GM23338 (cell line): ENCODE measurements around the gene NLRX1. TPM values are rescaled to one million over a fixed set of nuclear protein-coding genes. Genes with fewer than 3 reads are reported as not detected.

Source experiments
- ATAC-seq: fragments of 200-7000 bp; cut with Tn5 transposase; 3 replicates; pipeline ENCODE4 v1.9.1; 2020
- DNase-seq: peaks from one replicate; pipeline ENCODE4 v3.0.0-alpha.2; 2015; ENCODE audit warnings: low spot score
- H2AFZ ChIP-seq: fragments of 200-600 bp; sonication (generic); 2 replicates; pipeline ENCODE4 v1.8.0; 2016; ENCODE audit warnings: antibody characterized with exemption, mild to moderate bottlenecking, moderate library complexity
- H3F3A ChIP-seq: fragments of 200-600 bp; sonication (generic); replicated peaks from 2 replicates; pipeline ENCODE4 v1.8.0; 2017; ENCODE audit warnings: antibody characterized with exemption, mixed run types, low read depth
- H3K27ac ChIP-seq: fragments of 200-600 bp; sonication (generic); 2 replicates; pipeline ENCODE4 v1.6.1; 2016; ENCODE audit warnings: low read depth
- H3K27me3 ChIP-seq: fragments of 200-600 bp; sonication (generic); 2 replicates; pipeline ENCODE4 v1.8.0; 2016; ENCODE audit warnings: mild to moderate bottlenecking, mixed run types, moderate library complexity; ENCODE audit not compliant: insufficient read depth
- H3K36me3 ChIP-seq: fragments of 200-600 bp; sonication (generic); 2 replicates; pipeline ENCODE4 v1.8.0; 2016; ENCODE audit warnings: mild to moderate bottlenecking; ENCODE audit not compliant: insufficient read depth
- H3K4me1 ChIP-seq: fragments of 200-600 bp; sonication (generic); 2 replicates; pipeline ENCODE4 v1.8.0; 2016; ENCODE audit warnings: mild to moderate bottlenecking, moderate library complexity; ENCODE audit not compliant: insufficient read depth
- H3K4me2 ChIP-seq: fragments of 200-600 bp; sonication (generic); 2 replicates; pipeline ENCODE4 v1.7.1; 2017; ENCODE audit warnings: mixed run types
- H3K4me3 ChIP-seq: fragments of 200-600 bp; sonication (generic); 2 replicates; pipeline ENCODE4 v1.6.1; 2016; ENCODE audit warnings: mixed run types
- H3K79me2 ChIP-seq: fragments of 200-600 bp; sonication (generic); replicated peaks from 2 replicates; pipeline ENCODE4 v1.8.0; 2017; ENCODE audit warnings: mild to moderate bottlenecking; ENCODE audit not compliant: insufficient read depth
- H3K9me2 ChIP-seq: fragments of 200-600 bp; sonication (generic); 2 replicates; pipeline ENCODE4 v1.8.0; 2017; ENCODE audit not compliant: insufficient read depth
- H4K20me1 ChIP-seq: fragments of 200-600 bp; sonication (generic); replicated peaks from 2 replicates; pipeline ENCODE4 v1.8.0; 2017; ENCODE audit warnings: mild to moderate bottlenecking; ENCODE audit not compliant: insufficient read depth
- H3K27ac Mint-ChIP-seq: 2 replicates; pipeline ENCODE4 v1.8.0; 2020; ENCODE audit warnings: inconsistent platforms, mild to moderate bottlenecking, moderate library complexity, mixed read lengths
- H3K27me3 Mint-ChIP-seq: 3 replicates; pipeline ENCODE4 v1.8.0; 2022; ENCODE audit warnings: low read depth, mild to moderate bottlenecking, moderate library complexity, mixed read lengths, inconsistent platforms; ENCODE audit not compliant: insufficient read depth, poor library complexity
- H3K36me3 Mint-ChIP-seq: 3 replicates; pipeline ENCODE4 v1.8.0; 2021; ENCODE audit warnings: low read depth, mild to moderate bottlenecking, inconsistent platforms, moderate library complexity, mixed read lengths
- H3K4me1 Mint-ChIP-seq: 3 replicates; pipeline ENCODE4 v1.8.0; 2020; ENCODE audit warnings: mild to moderate bottlenecking, inconsistent platforms, mixed read lengths
- H3K4me3 Mint-ChIP-seq: 3 replicates; pipeline ENCODE4 v1.8.0; 2021; ENCODE audit warnings: moderate library complexity, mild to moderate bottlenecking, inconsistent platforms, mixed read lengths
- H3K9me3 Mint-ChIP-seq: 3 replicates; pipeline ENCODE4 v1.8.0; 2020; ENCODE audit warnings: moderate library complexity, mild to moderate bottlenecking, inconsistent platforms, mixed read lengths
- CREB1 ChIP-seq: fragments of 250-450 bp; sonication (Bioruptor Pico); IDR thresholded peaks from 2 replicates; pipeline ENCODE4 v1.5.0; 2020; ENCODE audit warnings: low read depth, mild to moderate bottlenecking, moderate library complexity
- CTCF ChIP-seq, 2 experiments: fragments of 200-600 bp in 1 of 2; sonication (generic) in 1 of 2; conservative IDR thresholded peaks; 2 replicates each; pipeline versions ENCODE4 v1.5.1 to v1.6.1; 2016 to 2017; ENCODE audit warnings: antibody characterized with exemption in 2 of 2, low read depth in 2 of 2, mild to moderate bottlenecking in 2 of 2, moderate library complexity in 1 of 2
- ETS1 ChIP-seq: IDR thresholded peaks from 2 replicates; pipeline ENCODE4 v1.6.1; 2016; ENCODE audit warnings: antibody characterized with exemption
- EZH2 ChIP-seq: fragments of 200-600 bp; sonication (generic); IDR thresholded peaks from one replicate; pipeline ENCODE4 v1.8.0; 2017; ENCODE audit warnings: antibody characterized with exemption, mild to moderate bottlenecking, low read depth; ENCODE audit not compliant: unreplicated experiment
- EZH2phosphoT487 ChIP-seq: fragments of 200-600 bp; sonication (generic); IDR thresholded peaks from one replicate; pipeline ENCODE4 v1.8.1; 2018; ENCODE audit warnings: antibody characterized with exemption; ENCODE audit not compliant: unreplicated experiment
- JUNB ChIP-seq: IDR thresholded peaks from one replicate; pipeline ENCODE4 v1.6.1; 2016; ENCODE audit warnings: antibody characterized with exemption; ENCODE audit not compliant: unreplicated experiment
- NANOG ChIP-seq: IDR thresholded peaks from 2 replicates; pipeline ENCODE4 v1.6.1; 2016; ENCODE audit warnings: antibody characterized with exemption, borderline replicate concordance
- POLR2AphosphoS5 ChIP-seq: IDR thresholded peaks from 2 replicates; pipeline ENCODE4 v1.6.1; 2016; ENCODE audit warnings: antibody characterized with exemption, low read depth
- ZNF114 ChIP-seq: fragments of 250-450 bp; sonication (Bioruptor Pico); IDR thresholded peaks from 2 replicates; pipeline ENCODE4 v1.5.0; 2020; ENCODE audit warnings: mild to moderate bottlenecking, moderate library complexity
- polyA plus RNA-seq: library from polyadenylated mRNA; unstranded; fragments of >200 nt; fragmentation: Nextera tagmentation; extraction: Ambion mirVana; gene quantifications from 2 replicates; pipeline ENCODE4 v1.2.1, GENCODE V29; 2016
- total RNA-seq: library from RNA; depleted of rRNA; stranded (reverse); fragments of >200 nt; shearing (Covaris generic); gene quantifications from 2 replicates; pipeline ENCODE4 v1.2.3, GENCODE V29; 2014
- TF ChIP-seq, protein P1 (sequence below): IDR thresholded peaks from one replicate; pipeline ENCODE4 v1.6.1; 2018; ENCODE audit warnings: antibody characterized with exemption; ENCODE audit not compliant: unreplicated experiment

The NLRX1 gene
- total and polyA plus RNA-seq, 2 experiments from 2014 or later: 2.8 to 13.8 TPM

- TF ChIP-seq CREB1 (no peak), ZNF114 (CRISPR knock-in tag) (no peak), CTCF (conservative IDR thresholded peaks at IDR 0.05; ENCODE audit: low read depth in 2 of 2) (no peak), ETS1 (no peak), POLR2AphosphoS5 (no peak), JUNB (no peak)
- TF ChIP-seq, protein P1, sequence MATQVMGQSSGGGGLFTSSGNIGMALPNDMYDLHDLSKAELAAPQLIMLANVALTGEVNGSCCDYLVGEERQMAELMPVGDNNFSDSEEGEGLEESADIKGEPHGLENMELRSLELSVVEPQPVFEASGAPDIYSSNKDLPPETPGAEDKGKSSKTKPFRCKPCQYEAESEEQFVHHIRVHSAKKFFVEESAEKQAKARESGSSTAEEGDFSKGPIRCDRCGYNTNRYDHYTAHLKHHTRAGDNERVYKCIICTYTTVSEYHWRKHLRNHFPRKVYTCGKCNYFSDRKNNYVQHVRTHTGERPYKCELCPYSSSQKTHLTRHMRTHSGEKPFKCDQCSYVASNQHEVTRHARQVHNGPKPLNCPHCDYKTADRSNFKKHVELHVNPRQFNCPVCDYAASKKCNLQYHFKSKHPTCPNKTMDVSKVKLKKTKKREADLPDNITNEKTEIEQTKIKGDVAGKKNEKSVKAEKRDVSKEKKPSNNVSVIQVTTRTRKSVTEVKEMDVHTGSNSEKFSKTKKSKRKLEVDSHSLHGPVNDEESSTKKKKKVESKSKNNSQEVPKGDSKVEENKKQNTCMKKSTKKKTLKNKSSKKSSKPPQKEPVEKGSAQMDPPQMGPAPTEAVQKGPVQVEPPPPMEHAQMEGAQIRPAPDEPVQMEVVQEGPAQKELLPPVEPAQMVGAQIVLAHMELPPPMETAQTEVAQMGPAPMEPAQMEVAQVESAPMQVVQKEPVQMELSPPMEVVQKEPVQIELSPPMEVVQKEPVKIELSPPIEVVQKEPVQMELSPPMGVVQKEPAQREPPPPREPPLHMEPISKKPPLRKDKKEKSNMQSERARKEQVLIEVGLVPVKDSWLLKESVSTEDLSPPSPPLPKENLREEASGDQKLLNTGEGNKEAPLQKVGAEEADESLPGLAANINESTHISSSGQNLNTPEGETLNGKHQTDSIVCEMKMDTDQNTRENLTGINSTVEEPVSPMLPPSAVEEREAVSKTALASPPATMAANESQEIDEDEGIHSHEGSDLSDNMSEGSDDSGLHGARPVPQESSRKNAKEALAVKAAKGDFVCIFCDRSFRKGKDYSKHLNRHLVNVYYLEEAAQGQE: no peak
Measured at GRCh38 chr11:119173453-119173852, 4.9 kb downstream of the NLRX1 start (continued).

- H2AFZ ChIP-seq: no peak overlapping the region
- Mint-ChIP-seq H3K36me3 (no peaks in the 10 kb centered on the region; the same call in 2 of the 3 replicates), H3K27ac (peak overlapping the region; percentile 56; the same call in 1 of the 2 replicates)
Measured at GRCh38 chr11:119175493-119176077, 7.1 kb downstream of the NLRX1 start.

More at GRCh38 chr11:119175493-119176077, 7.1 kb downstream of the NLRX1 start:
- Mint-ChIP-seq H3K27me3 (peaks cover 8% of the 10 kb centered on the region), H3K9me3 (no peaks in the 10 kb centered on the region), H3K4me1 (peaks cover 8% of the 10 kb centered on the region; the same call in 2 of the 3 replicates), H3K4me3 (no peak overlapping the region)
- no peak for ATAC-seq
- no peaks in the 10 kb centered on the region for H3K9me2 ChIP-seq
- H4K20me1 ChIP-seq: no peaks in the 10 kb centered on the region
- H3K79me2 ChIP-seq: no peaks in the 10 kb centered on the region
- DNase-seq: no peak
- H3K4me3 ChIP-seq: no peak overlapping the region
- no peaks in the 10 kb centered on the region for H3K36me3 ChIP-seq
- no peaks in the 10 kb centered on the region for H3K4me1 ChIP-seq
- TF ChIP-seq CREB1 (no peak), JUNB (no peak), ETS1 (no peak), EZH2phosphoT487 (no peak), EZH2 (no peak), NANOG (no peak), CTCF (conservative IDR thresholded peaks at IDR 0.05; ENCODE audit: low read depth in 2 of 2) (no peak), POLR2AphosphoS5 (no peak)
- no peaks in the 10 kb centered on the region for H3K27me3 ChIP-seq
- no peak overlapping the region for H3K4me2 ChIP-seq
- no peaks in the 10 kb centered on the region for H3F3A ChIP-seq
- H3K27ac ChIP-seq: no peak overlapping the region
